K562 (cell line): ENCODE data around the gene HSPB7. TPM values are rescaled to one million over a fixed set of nuclear protein-coding genes. Genes with fewer than 3 reads are reported as not detected.
"Not testable (repeated sequence)": the region's sequence is repeated elsewhere in the genome, so short reads cannot be mapped to it uniquely, and the experiment has no call there.

Experiments used
- ATAC-seq: fragments of 200-7000 bp; cut with Tn5 transposase; 3 replicates; pipeline ENCODE4 v1.9.1; 2020; ENCODE audit warnings: moderate library complexity
- BruUV-seq: library from RNA; stranded (reverse); fragments of 400-500 nt; replicated peaks from 2 replicates; lab custom pipeline; 2021; lab: Mats Ljungman, UMichigan
- CTCF ChIA-PET: fragments of 300-600 bp; formaldehyde crosslinking; extraction: SDS; loops from one replicate; lab custom pipeline; 2021; ENCODE audit warnings: low intra/inter-chr PET ratio; lab: Yijun Ruan, JAX
- POLR2A ChIA-PET: fragments of 300-600, 350-650 bp; sonication (Branson Sonifier 250); formaldehyde crosslinking; extraction: SDS; loops from one replicate; lab custom pipeline; 2021; ENCODE audit warnings: antibody characterized with exemption, inconsistent platforms; lab: Yijun Ruan, JAX
- DNase-seq, 4 experiments: peaks; one replicate each; pipeline versions ENCODE4 v3.0.0 to v3.0.0-alpha.2; 2011 to 2018; ENCODE audit warnings: low spot score in 3 of 4, mixed read lengths in 3 of 4; ENCODE audit errors: extremely low read depth in 1 of 4
- FAIRE-seq: peaks from 2 replicates; lab custom pipeline; 2011; peaks lifted over from hg19 to GRCh38; lab: Jason Lieb, UNC
- H2AFZ ChIP-seq: 2 replicates; pipeline ENCODE4 v1.6.0; 2011; ENCODE audit warnings: low read depth, low read length, control low read depth, inconsistent platforms
- H3K27ac ChIP-seq: fragments of 200-600 bp; 3 replicates; pipeline ENCODE4 v1.8.0; 2011; ENCODE audit warnings: low read depth, mild to moderate bottlenecking, control low read depth, inconsistent platforms, low read length, moderate library complexity, mixed read lengths; ENCODE audit errors: extremely low read depth
- H3K27me3 ChIP-seq, 2 experiments: fragments of 300-600 bp in 1 of 2; 2 replicates in 1 of 2; 3 replicates in 1 of 2; pipeline versions ENCODE4 v1.6.0 to v1.8.0; 2011; ENCODE audit warnings: inconsistent platforms in 2 of 2, low read length in 2 of 2, mild to moderate bottlenecking in 1 of 2, mixed read lengths in 1 of 2, moderate library complexity in 1 of 2; ENCODE audit not compliant: control insufficient read depth in 2 of 2, insufficient read depth in 2 of 2
- H3K36me3 ChIP-seq: fragments of 300-600 bp; 3 replicates; pipeline ENCODE4 v1.8.0; 2011; ENCODE audit warnings: mild to moderate bottlenecking, low read length, inconsistent platforms; ENCODE audit not compliant: control insufficient read depth, insufficient read depth
- H3K4me1 ChIP-seq, 2 experiments: fragments of 200-600 bp in 1 of 2; replicated peaks in 1 of 2; 2 replicates in 1 of 2; 3 replicates in 1 of 2; pipeline versions ENCODE4 v1.5.1 to v1.8.0; 2011; ENCODE audit warnings: inconsistent platforms in 2 of 2, low read length in 2 of 2, mild to moderate bottlenecking in 1 of 2, mixed read lengths in 1 of 2, moderate library complexity in 1 of 2; ENCODE audit not compliant: control insufficient read depth in 2 of 2, insufficient read depth in 2 of 2
- H3K4me2 ChIP-seq: 2 replicates; pipeline ENCODE4 v1.6.1; 2011; ENCODE audit warnings: low read length, control low read depth, inconsistent platforms, mixed read lengths; ENCODE audit not compliant: insufficient read depth
- H3K4me3 ChIP-seq: fragments of 200-600 bp; sonication (generic), shearing (Covaris generic); 2 replicates; pipeline ENCODE4 v1.5.1; 2016; ENCODE audit warnings: control low read depth, inconsistent platforms
- H3K79me2 ChIP-seq: fragments of 200-600 bp; 3 replicates; pipeline ENCODE4 v1.8.0; 2011; ENCODE audit warnings: low read length, inconsistent platforms; ENCODE audit not compliant: control insufficient read depth, insufficient read depth
- H3K9ac ChIP-seq, 2 experiments: 2 replicates each; pipeline versions ENCODE4 v1.6.0 to v1.6.1; 2011; ENCODE audit warnings: low read depth in 2 of 2, low read length in 2 of 2, control low read depth in 1 of 2, inconsistent platforms in 1 of 2, mild to moderate bottlenecking in 1 of 2, mixed read lengths in 1 of 2; ENCODE audit not compliant: insufficient read depth in 1 of 2
- H3K9me1 ChIP-seq: one replicate; pipeline ENCODE4 v1.6.0; 2011; ENCODE audit warnings: inconsistent platforms, mild to moderate bottlenecking, low read length, moderate library complexity; ENCODE audit not compliant: control insufficient read depth, insufficient read depth
- H3K9me3 ChIP-seq: replicated peaks from 2 replicates; pipeline ENCODE4 v1.5.1; 2011; ENCODE audit warnings: low read depth, low read length, inconsistent platforms; ENCODE audit not compliant: control insufficient read depth, insufficient read depth
- H4K20me1 ChIP-seq: replicated peaks from 2 replicates; pipeline ENCODE4 v1.6.1; 2011; ENCODE audit warnings: low read length, inconsistent platforms, mixed read lengths; ENCODE audit not compliant: control insufficient read depth, insufficient read depth
- RAD21 ChIP-seq, 2 experiments: fragments of 250-450 bp in 1 of 2; fragments of 450-650 bp in 1 of 2; sonication (Bioruptor Pico) in 1 of 2; formaldehyde crosslinking in 1 of 2; IDR thresholded peaks in 1 of 2; conservative IDR thresholded peaks in 1 of 2; 2 replicates each; pipeline versions ENCODE4 v1.4.0 to v1.8.0; 2020 to 2022; ENCODE audit warnings: mild to moderate bottlenecking in 2 of 2, moderate library complexity in 1 of 2
- ZNF57 ChIP-seq: fragments of 450-650 bp; formaldehyde crosslinking; IDR thresholded peaks from 2 replicates; pipeline ENCODE4 v1.4.0; 2020; ENCODE audit warnings: mild to moderate bottlenecking, moderate library complexity
- WGBS: fragments of 100-300 bp; shearing (Covaris generic); methylation state at CpG from one replicate; pipeline ENCODE4 v1.1.6; 2016; ENCODE audit warnings: low coverage, mixed read lengths; ENCODE audit not compliant: insufficient coverage; ENCODE audit errors: missing lambda C conversion rate; 5-methylcytosine and 5-hydroxymethylcytosine counted together
- in situ Hi-C: fragments of 300-500 bp; cut with MboI; formaldehyde crosslinking; loops from 4 replicates; pipeline ENCODE4 v1.15.0; 2018; ENCODE audit warnings: inconsistent platforms, mixed read lengths
- intact Hi-C: fragments of 100-400 bp; cut with micrococcal nuclease; formaldehyde crosslinking; loops from 2 replicates; pipeline ENCODE4 v1.14.2; 2022
- polyA plus RNA-seq, 8 experiments: library from polyadenylated mRNA; depleted of rRNA in 4 of 8; stranded (reverse) in 5 of 8; unstranded in 3 of 8; fragments of >200 nt; fragmentation: Nextera tagmentation in 2 of 8; fragmentation: Illumina TruSeq in 1 of 8; extraction: Ambion mirVana in 2 of 8; extraction: Trizol in 1 of 8; gene quantifications; 2 replicates each; pipeline versions ENCODE4 v1.2.1 to v1.2.3, GENCODE V29; 2011 to 2014; ENCODE audit warnings: inconsistent platforms in 1 of 8, missing spikeins in 1 of 8
- total RNA-seq, 7 experiments: library from RNA; depleted of rRNA in 6 of 7; stranded (reverse); fragments of >200 nt in 6 of 7; fragmentation: Illumina TruSeq in 2 of 7; extraction: Trizol in 2 of 7; gene quantifications; 2 replicates each; pipeline versions ENCODE4 v1.2.1 to v1.2.3, GENCODE V29; 2011 to 2021; ENCODE audit warnings: low replicate concordance in 1 of 7
- TF ChIP-seq, protein P1 (sequence below): fragments of 450-650 bp; IDR thresholded peaks from 2 replicates; pipeline ENCODE4 v1.7.1; 2018; ENCODE audit warnings: mild to moderate bottlenecking, low read depth; ENCODE audit not compliant: partially characterized antibody

The HSPB7 gene
- total and polyA plus RNA-seq, 9 of the 15 experiments (the other 6 are each of a cell fraction or from before 2014, with no cell fraction given): 0.05 to 0.19 (median 0.07) TPM; not detected in 6

GRCh38 chr1:16053781-16054502, 36.1 kb upstream of the HSPB7 start (continued):
- TF ChIP-seq, protein P1, sequence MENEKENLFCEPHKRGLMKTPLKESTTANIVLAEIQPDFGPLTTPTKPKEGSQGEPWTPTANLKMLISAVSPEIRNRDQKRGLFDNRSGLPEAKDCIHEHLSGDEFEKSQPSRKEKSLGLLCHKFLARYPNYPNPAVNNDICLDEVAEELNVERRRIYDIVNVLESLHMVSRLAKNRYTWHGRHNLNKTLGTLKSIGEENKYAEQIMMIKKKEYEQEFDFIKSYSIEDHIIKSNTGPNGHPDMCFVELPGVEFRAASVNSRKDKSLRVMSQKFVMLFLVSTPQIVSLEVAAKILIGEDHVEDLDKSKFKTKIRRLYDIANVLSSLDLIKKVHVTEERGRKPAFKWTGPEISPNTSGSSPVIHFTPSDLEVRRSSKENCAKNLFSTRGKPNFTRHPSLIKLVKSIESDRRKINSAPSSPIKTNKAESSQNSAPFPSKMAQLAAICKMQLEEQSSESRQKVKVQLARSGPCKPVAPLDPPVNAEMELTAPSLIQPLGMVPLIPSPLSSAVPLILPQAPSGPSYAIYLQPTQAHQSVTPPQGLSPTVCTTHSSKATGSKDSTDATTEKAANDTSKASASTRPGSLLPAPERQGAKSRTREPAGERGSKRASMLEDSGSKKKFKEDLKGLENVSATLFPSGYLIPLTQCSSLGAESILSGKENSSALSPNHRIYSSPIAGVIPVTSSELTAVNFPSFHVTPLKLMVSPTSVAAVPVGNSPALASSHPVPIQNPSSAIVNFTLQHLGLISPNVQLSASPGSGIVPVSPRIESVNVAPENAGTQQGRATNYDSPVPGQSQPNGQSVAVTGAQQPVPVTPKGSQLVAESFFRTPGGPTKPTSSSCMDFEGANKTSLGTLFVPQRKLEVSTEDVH: no peak
- TF ChIP-seq RAD21 (CRISPR knock-in tag; conservative IDR thresholded peaks at IDR 0.05 in 1 of 2, IDR thresholded peaks at IDR 0.05 in 1 of 2) (no peak), ZNF57 (CRISPR knock-in tag) (no peak)

DNA sequence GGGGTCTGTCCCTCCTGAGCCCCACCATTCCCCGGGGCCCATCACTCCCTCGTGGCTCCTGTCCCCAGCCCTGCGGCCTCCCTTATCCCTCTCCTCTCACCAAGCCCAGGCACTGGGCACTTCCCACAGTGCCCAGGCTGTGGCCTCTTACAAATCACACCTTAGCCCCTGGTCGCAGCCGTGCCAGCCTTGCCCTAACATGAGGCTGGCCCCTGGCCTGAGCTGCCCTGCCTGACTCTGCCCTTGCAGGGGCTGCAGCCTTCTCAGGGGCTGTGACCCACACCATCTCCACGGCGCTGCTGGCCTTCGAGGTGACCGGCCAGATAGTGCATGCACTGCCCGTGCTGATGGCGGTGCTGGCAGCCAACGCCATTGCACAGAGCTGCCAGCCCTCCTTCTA, 34.1 kb upstream of the HSPB7 start:
- FAIRE-seq, CTCF ChIA-PET, ATAC-seq: not testable (repeated sequence)

More for the DNA sequence above, 34.1 kb upstream of the HSPB7 start:
- H3K9ac ChIP-seq, H3K27ac ChIP-seq, intact Hi-C loops, BruUV-seq, H3K79me2 ChIP-seq, H3K27me3 ChIP-seq, H3K36me3 ChIP-seq, H3K4me3 ChIP-seq, H3K4me2 ChIP-seq, DNase-seq, H3K9me3 ChIP-seq, H4K20me1 ChIP-seq, H3K9me1 ChIP-seq, POLR2A ChIA-PET, H2AFZ ChIP-seq, in situ Hi-C loops: not testable (repeated sequence)
- WGBS: 85% methylated on average over 10 of the region's 12 CpGs
- H3K4me1 ChIP-seq: peaks cover 38 to 68% of the 10 kb centered on the region in 2 experiments; a peak in 4 of 5 replicates
